HepG2 (cell line): Measurements from ENCODE around the gene COG8. TPM values are rescaled to one million over a fixed set of nuclear protein-coding genes. Genes with fewer than 3 reads are reported as not detected.

Source experiments
- DBP ChIP-seq: sonication (generic); formaldehyde crosslinking; IDR thresholded peaks from 2 replicates; pipeline ENCODE4 v1.4.0; 2020; ENCODE audit warnings: missing genetic modification reagents; ENCODE audit errors: not compliant biosample characterization
- E2F2 ChIP-seq: sonication (generic); formaldehyde crosslinking; IDR thresholded peaks from 2 replicates; pipeline ENCODE4 v1.4.0; 2020; ENCODE audit warnings: missing genetic modification reagents, borderline replicate concordance
- FOXK2 ChIP-seq: fragments of 450-650 bp; IDR thresholded peaks from 2 replicates; pipeline ENCODE4 v1.6.1; 2016
- GMEB1 ChIP-seq: sonication (generic); formaldehyde crosslinking; IDR thresholded peaks from 2 replicates; pipeline ENCODE4 v1.5.1; 2020; ENCODE audit warnings: missing genetic modification reagents, mild to moderate bottlenecking, borderline replicate concordance
- HINFP ChIP-seq: sonication (generic); formaldehyde crosslinking; IDR thresholded peaks from 2 replicates; pipeline ENCODE4 v1.4.0; 2020; ENCODE audit warnings: low read depth, mild to moderate bottlenecking, missing genetic modification reagents
- JUNB ChIP-seq: sonication (generic); formaldehyde crosslinking; IDR thresholded peaks from 2 replicates; pipeline ENCODE4 v1.8.0; 2022; ENCODE audit warnings: missing genetic modification reagents, mild to moderate bottlenecking, borderline replicate concordance
- KDM2A ChIP-seq: sonication (generic); formaldehyde crosslinking; IDR thresholded peaks from 2 replicates; pipeline ENCODE4 v1.4.0; 2020; ENCODE audit warnings: low read depth, missing genetic modification reagents, borderline replicate concordance
- SYNCRIP ChIP-seq: fragments of 200-400 bp; formaldehyde crosslinking; IDR thresholded peaks from 2 replicates; pipeline ENCODE4 v1.6.1; 2018; ENCODE audit warnings: mild to moderate bottlenecking, low read depth, low read length; ENCODE audit not compliant: insufficient read depth
- TAF15 ChIP-seq: fragments of 200-400 bp; formaldehyde crosslinking; IDR thresholded peaks from one replicate; pipeline ENCODE4 v1.6.1; 2018; ENCODE audit warnings: mild to moderate bottlenecking, low read depth, low read length; ENCODE audit not compliant: poor library complexity, severe bottlenecking
- TBX2 ChIP-seq: sonication (generic); formaldehyde crosslinking; IDR thresholded peaks from 2 replicates; pipeline ENCODE4 v1.5.0; 2020; ENCODE audit warnings: missing genetic modification reagents, mild to moderate bottlenecking, borderline replicate concordance
- ZBTB20 ChIP-seq: sonication (generic); formaldehyde crosslinking; IDR thresholded peaks from 2 replicates; pipeline ENCODE4 v1.8.1; 2023; ENCODE audit warnings: missing genetic modification reagents, low read depth, mild to moderate bottlenecking, borderline replicate concordance
- ZNF331 ChIP-seq: sonication (generic); formaldehyde crosslinking; IDR thresholded peaks from 2 replicates; pipeline ENCODE4 v1.4.0; 2020; ENCODE audit warnings: missing genetic modification reagents
- ZNF552 ChIP-seq: sonication (generic); formaldehyde crosslinking; IDR thresholded peaks from 2 replicates; pipeline ENCODE4 v1.9.0; 2022; ENCODE audit warnings: missing genetic modification reagents, mild to moderate bottlenecking, borderline replicate concordance
- ZNF607 ChIP-seq: sonication (generic); formaldehyde crosslinking; IDR thresholded peaks from 2 replicates; pipeline ENCODE4 v1.5.1; 2020; ENCODE audit warnings: missing genetic modification reagents, mild to moderate bottlenecking, borderline replicate concordance
- ZNF609 ChIP-seq: sonication (generic); formaldehyde crosslinking; IDR thresholded peaks from 2 replicates; pipeline ENCODE4 v1.4.0; 2020; ENCODE audit warnings: mild to moderate bottlenecking, missing genetic modification reagents, borderline replicate concordance
- ZNF672 ChIP-seq: sonication (generic); formaldehyde crosslinking; IDR thresholded peaks from 2 replicates; pipeline ENCODE4 v1.8.1; 2022; ENCODE audit warnings: missing genetic modification reagents
- polyA plus RNA-seq, 8 experiments: library from polyadenylated mRNA; depleted of rRNA in 3 of 8; stranded (reverse) in 7 of 8; unstranded in 1 of 8; fragments of >200 nt; fragmentation: Illumina TruSeq in 4 of 8; extraction: Trizol in 4 of 8; gene quantifications; 2 replicates each; pipeline versions ENCODE4 v1.2.1 to v1.2.3, GENCODE V29; 2011 to 2016; ENCODE audit warnings: low read depth in 4 of 8, missing spikeins in 1 of 8, mixed read lengths in 1 of 8; ENCODE audit not compliant: insufficient read depth in 1 of 8
- total RNA-seq, 5 experiments: library from RNA; depleted of rRNA; stranded (reverse); fragments of >200 nt; fragmentation: Illumina TruSeq; extraction: Trizol; gene quantifications; 2 replicates each; pipeline ENCODE4 v1.2.3, GENCODE V29; 2016; ENCODE audit warnings: low read depth in 1 of 5

The COG8 gene
- total and polyA plus RNA-seq, 2 of the 13 experiments (the other 11 are each of a cell fraction or from before 2014, with no cell fraction given): 45.5 to 52.1 TPM

GRCh38 chr16:69339289-69340094, at the start of gene COG8, which contains the start of gene NIP7 (continued):
- TF ChIP-seq GMEB1 (peak; percentile 83), ZNF331 (CRISPR knock-in tag) (peak; percentile 86; the same call in 1 of the 2 replicates), TBX2 (peak; percentile 75; the same call in 1 of the 2 replicates), FOXK2 (peak; percentile 92), E2F2 (CRISPR knock-in tag) (0 out of 2 replicates have a peak, but pooled peaks have one; percentile 13), KDM2A (CRISPR knock-in tag) (peak; percentile 99), ZNF609 (CRISPR knock-in tag) (peak; percentile 73; the same call in 1 of the 2 replicates), TAF15 (peak; percentile 27), HINFP (peak; percentile 99), ZNF607 (CRISPR knock-in tag) (peak; percentile 90), SYNCRIP (no peak), JUNB (CRISPR knock-in tag) (no peak), ZNF672 (CRISPR knock-in tag) (0 out of 2 replicates have a peak, but pooled peaks have one; percentile 31), DBP (CRISPR knock-in tag) (peak; percentile 90), ZBTB20 (CRISPR knock-in tag) (peak; percentile 77; the same call in 1 of the 2 replicates), ZNF552 (CRISPR knock-in tag) (peak; percentile 37)
